G401 (cell line): ENCODE measurements around the gene EID2. TPM values are rescaled to one million over a fixed set of nuclear protein-coding genes. Genes with fewer than 3 reads are reported as not detected.

Source experiments
- DNase-seq: peaks from one replicate; pipeline ENCODE4 v3.0.0-alpha.2; 2015; ENCODE audit warnings: low spot score
- in situ Hi-C: cut with HindIII; loops from 2 replicates; pipeline ENCODE4 v1.10.0; 2016; ENCODE audit warnings: low sequenced_read_pairs, mixed read lengths
- total RNA-seq: library from RNA; depleted of rRNA; stranded (reverse); fragments of >200 nt; shearing (Covaris generic); gene quantifications from 2 replicates; pipeline ENCODE4 v1.2.3, GENCODE V29; 2014

Gene EID2
- total RNA-seq, 1 experiment from 2014 or later: 19.9 TPM

DNA sequence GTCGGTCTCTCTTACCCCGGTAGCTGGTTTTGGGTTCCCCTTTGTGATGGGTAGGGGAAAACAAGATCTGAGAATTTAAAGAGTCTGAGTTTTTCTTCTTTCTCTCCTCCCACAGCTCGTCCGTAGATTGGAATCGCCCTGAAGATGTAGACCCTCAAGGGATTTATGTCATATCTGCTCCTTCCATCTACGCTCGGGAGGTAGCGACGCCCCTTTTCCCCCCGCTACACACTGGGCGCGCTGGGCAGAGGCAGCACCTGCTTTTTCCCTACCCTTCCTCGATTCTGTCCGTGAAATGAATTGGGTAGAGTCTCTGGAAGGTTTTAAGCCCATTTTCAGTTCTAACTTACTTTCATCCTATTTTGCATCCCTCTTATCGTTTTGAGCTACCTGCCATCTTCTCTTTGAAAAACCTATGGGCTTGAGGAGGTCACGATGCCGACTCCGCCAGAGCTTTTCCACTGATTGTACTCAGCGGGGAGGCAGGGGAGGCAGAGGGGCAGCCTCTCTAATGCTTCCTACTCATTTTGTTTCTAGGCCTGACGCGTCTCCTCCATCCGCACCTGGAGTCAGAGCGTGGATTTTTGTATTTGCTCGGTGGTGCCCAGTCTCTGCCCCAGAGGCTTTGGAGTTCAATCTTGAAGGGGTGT, 32.1 kb downstream of the EID2 start:
- no peak for DNase-seq
- in situ Hi-C loops: no loop called here

DNA sequence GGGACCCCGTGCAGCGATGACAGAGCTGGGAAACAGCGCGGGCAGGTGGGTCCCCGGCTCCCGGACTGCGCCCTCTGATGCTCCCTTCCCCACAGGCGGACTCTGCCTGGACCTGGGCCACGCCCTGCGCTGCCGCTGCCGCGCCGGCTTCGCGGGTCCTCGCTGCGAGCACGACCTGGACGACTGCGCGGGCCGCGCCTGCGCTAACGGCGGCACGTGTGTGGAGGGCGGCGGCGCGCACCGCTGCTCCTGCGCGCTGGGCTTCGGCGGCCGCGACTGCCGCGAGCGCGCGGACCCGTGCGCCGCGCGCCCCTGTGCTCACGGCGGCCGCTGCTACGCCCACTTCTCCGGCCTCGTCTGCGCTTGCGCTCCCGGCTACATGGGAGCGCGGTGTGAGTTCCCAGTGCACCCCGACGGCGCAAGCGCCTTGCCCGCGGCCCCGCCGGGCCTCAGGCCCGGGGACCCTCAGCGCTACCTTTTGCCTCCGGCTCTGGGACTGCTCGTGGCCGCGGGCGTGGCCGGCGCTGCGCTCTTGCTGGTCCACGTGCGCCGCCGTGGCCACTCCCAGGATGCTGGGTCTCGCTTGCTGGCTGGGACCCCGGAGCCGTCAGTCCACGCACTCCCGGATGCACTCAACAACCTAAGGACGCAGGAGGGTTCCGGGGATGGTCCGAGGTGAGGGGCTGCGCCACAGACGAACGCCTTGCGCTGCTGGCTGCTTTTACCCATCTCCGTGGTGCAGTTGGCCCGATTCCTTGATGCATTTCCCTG, 32.8 kb downstream of the EID2 start:
- peak; percentile 46 for DNase-seq
- in situ Hi-C loops: no loop called here

DNA sequence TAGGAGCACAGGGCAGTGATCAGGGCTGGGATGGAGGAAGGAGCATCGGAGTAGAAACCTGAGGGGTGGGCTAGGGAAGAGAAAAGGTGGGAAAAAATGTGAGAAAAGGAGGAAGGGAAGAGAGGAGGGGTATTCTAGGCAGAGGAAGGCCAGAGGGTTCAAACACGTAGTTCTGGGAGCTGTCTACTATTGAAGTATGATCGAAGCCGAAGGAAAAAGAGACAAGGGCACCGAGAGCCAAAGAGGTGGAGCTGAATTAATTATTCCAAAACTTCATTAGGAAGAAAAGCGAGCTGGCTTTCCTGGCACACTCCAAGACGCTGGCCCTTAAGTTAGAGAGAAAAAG, 33.4 kb downstream of the EID2 start:
- DNase-seq: no peak
- in situ Hi-C loops: no loop called here

DNA sequence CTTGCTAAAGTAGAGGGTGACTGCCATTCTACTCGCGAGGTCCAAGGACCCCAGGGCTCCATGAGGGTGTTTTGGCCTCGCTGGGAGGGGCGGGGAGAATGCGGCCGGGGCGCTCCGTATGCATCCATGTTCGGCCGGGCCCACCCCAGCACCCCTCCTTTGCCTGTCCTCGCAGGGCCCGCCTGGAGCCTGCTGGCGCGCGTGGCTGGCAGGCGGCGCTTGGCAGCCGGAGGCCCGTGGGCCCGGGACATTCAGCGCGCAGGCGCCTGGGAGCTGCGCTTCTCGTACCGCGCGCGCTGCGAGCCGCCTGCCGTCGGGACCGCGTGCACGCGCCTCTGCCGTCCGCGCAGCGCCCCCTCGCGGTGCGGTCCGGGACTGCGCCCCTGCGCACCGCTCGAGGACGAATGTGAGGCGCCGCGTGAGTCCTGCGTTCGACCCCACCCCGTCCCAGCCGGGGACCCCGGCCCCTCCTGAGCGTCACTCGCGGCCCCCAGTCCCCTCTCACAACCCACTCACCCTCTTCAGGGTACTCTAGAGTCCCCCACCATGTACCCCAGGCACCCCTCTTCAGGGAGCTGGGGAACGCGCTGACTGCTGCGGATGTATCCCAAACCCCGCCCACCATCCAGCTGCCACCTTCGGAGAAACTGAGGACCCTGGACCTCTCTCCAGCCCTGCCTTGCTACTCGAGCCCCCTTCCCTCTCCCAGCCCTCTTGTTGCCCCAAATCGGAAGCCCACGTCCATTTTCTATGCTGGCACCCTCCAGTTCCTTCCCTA, 37.1 kb downstream of the EID2 start:
- DNase-seq: no peak
- in situ Hi-C loops: no loop called here

DNA sequence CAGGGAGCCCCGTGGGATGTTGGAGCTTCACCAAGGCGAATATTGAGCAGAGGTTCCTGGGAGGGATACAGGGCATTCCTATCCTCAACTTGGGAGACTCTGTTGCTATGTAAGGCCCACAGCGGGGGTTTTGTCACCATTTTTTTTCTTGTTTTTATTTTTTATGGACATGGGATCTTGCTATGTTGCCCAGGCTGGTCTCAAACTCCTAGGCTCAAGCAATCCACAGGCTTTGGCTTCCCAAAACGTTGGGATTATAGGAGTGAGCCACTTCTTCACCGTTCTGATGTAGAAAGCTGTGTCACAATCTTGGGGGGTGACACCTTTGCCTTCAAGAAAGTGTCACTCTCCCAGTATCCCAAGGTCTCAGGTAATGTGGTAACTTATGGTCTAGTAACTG, 38.6 kb downstream of the EID2 start:
- in situ Hi-C loops: no loop called here
- no peak for DNase-seq

DNA sequence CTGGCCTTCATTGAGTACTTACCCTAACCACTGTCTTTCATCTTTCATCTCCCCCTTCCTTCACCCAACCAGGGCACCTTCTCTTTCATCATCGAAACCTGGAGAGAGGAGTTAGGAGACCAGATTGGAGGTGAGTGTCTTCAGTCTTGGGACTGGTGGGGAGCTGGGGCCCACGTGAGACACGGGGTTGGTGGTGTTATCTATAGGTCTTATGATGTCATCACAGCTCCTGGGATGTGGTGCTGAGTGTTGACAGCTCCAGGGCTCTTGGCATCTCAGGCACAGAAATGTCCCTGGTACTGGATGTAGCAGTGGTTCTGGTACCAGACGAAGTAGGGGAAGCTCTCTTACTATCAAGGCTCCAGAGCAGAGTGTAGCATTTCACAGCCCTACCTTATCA, 39.4 kb downstream of the EID2 start:
- in situ Hi-C loops: no loop called here
- DNase-seq: no peak

DNA sequence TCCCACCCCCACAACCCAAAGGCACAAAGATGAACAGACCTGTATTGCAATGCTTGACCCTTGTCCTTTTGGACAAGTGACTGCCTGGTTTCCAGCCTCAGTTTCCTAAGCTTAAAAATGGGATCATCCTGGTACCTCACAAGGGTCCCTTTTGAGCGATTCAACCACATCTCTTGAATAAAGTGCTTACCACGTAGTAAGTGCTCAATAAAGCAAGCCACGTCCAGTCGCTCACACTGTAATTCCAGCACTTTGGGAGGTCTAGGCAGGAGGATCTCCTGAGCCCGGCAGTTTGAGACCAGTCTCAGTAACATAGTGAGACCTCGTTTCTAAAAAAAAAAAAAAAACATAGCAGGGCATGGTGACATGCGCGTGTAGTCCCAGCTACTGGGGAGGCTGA, 40.0 kb downstream of the EID2 start:
- DNase-seq: no peak
- in situ Hi-C loops: no loop called here

DNA sequence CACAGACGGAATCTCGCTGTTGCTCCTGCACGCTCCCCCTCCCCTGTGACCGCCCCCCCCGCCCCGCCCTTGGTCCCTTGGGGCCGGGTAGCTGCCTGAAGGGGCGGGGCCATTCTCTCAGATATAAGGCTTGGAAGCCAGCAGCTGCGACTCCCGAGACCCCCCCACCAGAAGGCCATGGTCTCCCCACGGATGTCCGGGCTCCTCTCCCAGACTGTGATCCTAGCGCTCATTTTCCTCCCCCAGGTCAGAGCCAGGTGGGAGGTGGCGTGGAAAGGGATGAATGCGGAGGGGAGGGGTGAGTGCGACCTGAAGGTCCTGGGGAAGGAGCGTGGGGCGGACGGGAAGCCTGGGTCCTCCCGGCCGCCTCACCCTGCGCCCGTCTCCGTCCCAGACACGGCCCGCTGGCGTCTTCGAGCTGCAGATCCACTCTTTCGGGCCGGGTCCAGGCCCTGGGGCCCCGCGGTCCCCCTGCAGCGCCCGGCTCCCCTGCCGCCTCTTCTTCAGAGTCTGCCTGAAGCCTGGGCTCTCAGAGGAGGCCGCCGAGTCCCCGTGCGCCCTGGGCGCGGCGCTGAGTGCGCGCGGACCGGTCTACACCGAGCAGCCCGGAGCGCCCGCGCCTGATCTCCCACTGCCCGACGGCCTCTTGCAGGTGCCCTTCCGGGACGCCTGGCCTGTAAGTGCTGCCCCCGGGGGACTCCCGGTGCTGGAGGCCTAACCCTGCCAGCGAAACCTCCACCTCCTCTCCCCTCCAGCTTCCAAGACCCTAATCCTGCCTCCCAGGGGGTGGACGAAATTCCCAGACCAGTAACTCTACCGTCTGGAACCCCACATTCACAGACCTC, 40.9 kb downstream of the EID2 start, which contains the start of gene DLL3:
TSS of gene DLL3 (plus strand) at position 150 of the 845 bp plus-strand sequence. CDS start at position 178, 28 bp downstream.
- no peak for DNase-seq
- in situ Hi-C loops: no loop called here

DNA sequence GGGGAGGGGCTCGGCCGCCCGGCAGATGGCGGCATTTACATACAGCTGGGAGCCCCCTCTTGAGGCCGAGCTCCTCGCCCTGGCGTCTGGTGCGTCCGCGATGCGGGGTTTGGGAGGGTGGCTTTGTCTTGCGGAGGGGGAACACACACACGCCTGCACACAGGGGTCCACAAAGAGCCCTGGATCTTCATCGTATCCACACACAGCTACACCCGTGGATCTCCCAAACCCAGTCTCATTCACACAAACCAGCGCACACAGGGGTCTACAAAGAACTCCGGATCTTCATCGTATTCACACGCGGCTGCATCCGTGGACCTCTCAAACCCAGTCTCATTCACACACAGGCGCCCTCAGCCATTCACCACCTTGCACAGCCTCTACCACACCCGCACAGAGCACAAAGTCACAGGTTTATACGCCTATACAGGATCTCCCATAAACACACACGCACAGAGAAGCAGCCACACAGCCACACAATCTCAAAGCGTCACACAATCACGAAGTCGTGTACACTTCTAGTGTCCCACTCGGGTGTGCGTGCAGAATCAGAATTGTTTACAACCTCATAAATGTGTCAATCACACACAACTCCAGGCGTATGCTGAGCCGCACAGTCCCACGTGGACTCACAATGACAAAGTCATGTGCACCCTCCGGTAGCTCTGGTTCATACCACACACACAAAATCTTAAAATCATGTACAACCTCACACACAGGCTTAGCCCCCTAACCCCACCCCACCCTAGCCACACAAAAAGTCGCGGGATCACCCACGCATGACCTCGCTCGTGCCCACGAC, 41.8 kb downstream of the EID2 start:
- no peak for DNase-seq
- in situ Hi-C loops: no loop called here

DNA sequence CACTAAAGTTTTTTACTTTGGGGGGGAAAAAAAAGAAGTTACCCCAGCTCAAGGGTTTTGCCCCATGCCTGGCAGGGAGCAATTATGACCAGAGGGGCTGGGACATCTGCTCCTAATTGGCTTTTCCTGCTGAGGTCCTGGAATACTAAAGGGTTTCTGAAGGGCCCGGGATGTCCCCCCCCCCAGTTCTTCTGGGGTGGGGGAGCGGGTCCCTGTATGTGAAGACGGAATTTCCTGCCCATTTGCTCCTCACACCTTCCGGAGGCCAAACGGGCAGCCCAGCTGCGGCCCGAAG, 42.3 kb downstream of the EID2 start:
- DNase-seq: no peak
- in situ Hi-C loops: no loop called here

DNA sequence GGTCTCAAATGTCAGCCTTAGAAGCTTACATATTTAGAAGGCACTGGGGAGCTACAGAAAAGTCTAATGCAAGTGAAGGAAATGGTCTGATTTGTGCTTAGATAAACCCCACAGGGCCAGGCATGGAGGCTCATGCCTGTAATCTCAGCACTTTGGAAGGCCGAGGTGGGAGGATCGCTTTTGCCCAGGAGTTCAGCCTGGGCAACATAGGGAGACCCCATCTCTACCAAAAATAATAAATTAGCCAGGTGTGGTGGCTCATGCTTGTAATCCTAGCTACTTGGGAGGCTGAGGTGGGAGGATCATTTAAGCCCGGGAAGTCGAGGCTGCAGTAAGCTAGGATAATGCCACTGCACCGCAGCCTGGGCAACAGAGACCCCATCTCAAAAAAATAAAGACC, 43.9 kb downstream of the EID2 start:
- in situ Hi-C loops: no loop called here

DNA sequence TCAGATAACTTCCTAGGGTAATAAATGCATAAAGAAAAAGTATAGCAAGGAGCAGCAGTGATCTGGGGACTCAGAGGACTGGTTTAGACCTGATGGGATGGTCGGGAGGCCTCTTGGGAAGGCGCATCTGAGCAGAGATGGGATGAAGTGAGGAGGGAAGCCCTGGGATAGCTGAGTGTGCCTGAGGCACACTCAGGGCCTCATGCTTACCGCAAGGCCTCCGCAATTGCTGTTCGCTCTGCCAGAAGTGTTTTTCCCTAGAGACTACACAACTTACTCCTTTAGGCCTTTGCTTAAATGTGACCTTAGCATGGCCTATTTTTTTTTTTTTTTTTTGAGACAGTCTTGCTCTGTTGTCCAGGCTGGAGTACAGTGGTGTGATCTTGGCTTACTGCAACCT, 45.3 kb downstream of the EID2 start:
- DNase-seq: no peak
- in situ Hi-C loops: no loop called here

More for the DNA sequence above, 43.9 kb downstream of the EID2 start:
- DNase-seq: no peak

DNA sequence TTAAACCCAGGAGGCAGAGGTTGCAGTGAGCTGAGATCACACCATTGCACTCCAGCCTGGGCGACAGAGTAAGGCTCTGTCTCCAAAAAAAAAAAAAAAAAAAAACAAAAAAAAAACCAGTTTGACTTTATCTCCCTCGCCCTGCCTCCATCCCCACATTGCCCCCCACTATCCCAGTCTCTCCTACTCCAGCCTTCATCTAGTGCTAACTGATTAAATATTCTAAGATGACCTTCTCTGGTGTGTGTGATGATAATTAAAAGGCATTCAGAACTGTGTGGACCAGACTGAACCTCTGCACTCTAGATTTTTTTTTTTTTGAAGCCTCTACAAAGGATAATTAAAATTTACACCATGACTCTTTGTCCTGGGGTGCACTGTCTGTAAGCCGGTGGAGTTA, 47.2 kb downstream of the EID2 start:
- no peak for DNase-seq
- in situ Hi-C loops: no loop called here

DNA sequence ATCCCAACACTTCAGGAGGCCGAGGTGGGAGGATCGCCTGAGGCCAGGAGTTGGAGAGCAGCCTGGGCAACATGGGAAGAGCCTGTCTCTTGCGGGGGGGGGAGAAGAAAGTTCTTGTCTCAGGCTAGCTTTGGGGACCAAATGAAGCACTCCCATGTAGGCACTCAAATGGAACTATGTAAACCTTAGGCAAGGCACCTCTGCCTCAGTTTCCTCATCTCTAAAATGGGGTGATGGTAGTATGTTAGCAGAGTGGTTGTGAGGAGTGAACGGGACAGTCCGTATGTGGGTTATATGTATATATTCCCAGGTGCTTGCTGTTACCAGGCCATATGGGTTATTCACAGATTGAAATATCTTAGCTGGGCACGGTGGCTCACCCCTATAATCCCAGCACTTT, 47.7 kb downstream of the EID2 start:
- no peak for DNase-seq

DNA sequence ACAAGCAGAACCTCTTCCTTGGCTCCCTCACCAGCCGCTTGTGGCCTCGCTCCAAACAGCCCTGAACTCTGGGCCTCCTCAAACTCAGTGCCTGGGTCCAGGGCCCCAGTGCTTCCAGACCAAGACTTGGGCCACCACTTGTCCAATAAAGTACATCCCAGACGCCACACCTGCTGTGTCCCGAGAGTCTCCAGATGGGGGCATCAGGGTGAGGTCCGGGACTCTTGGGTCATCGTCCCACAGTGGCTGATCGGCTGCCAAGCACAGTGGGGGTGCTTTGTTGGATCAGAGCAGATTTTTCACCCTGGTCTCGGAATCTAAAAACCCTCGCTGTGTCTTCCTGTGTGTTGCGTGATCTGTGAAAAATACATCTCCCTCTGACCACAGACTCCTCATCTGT, 50.2 kb downstream of the EID2 start:
- in situ Hi-C loops: no loop called here
- DNase-seq: no peak

More for the DNA sequence above, 47.7 kb downstream of the EID2 start:
- in situ Hi-C loops: no loop called here
